WTC11 (cell line): ENCODE results near the gene ARHGAP23. TPM values are rescaled to one million over a fixed set of nuclear protein-coding genes. Genes with fewer than 3 reads are reported as not detected.

Source experiments
- AR ChIP-seq: fragments of 250-450 bp; sonication (Bioruptor Pico); IDR thresholded peaks from 2 replicates; pipeline ENCODE4 v1.9.0; 2021; ENCODE audit warnings: mild to moderate bottlenecking
- CBFB ChIP-seq: sonication (generic); formaldehyde crosslinking; IDR thresholded peaks from 2 replicates; pipeline ENCODE4 v1.8.1; 2022; ENCODE audit warnings: mild to moderate bottlenecking, low read depth, missing genetic modification reagents
- CREB1 ChIP-seq: sonication (generic); formaldehyde crosslinking; IDR thresholded peaks from 2 replicates; pipeline ENCODE4 v1.8.0; 2023; ENCODE audit warnings: mild to moderate bottlenecking, missing genetic modification reagents
- E2F5 ChIP-seq: sonication (generic); formaldehyde crosslinking; IDR thresholded peaks from 2 replicates; pipeline ENCODE4 v1.8.1; 2022; ENCODE audit warnings: mild to moderate bottlenecking, moderate library complexity, missing genetic modification reagents
- ETV6 ChIP-seq: sonication (generic); formaldehyde crosslinking; IDR thresholded peaks from 2 replicates; pipeline ENCODE4 v1.8.1; 2022; ENCODE audit warnings: mild to moderate bottlenecking, missing genetic modification reagents
- HMGA2 ChIP-seq: fragments of 250-450 bp; sonication (Bioruptor Pico); IDR thresholded peaks from 2 replicates; pipeline ENCODE4 v1.4.0; 2021; ENCODE audit warnings: mild to moderate bottlenecking, moderate library complexity
- NFE2L1 ChIP-seq: sonication (generic); formaldehyde crosslinking; IDR thresholded peaks from 2 replicates; pipeline ENCODE4 v1.8.1; 2023; ENCODE audit warnings: missing genetic modification reagents
- NR3C1 ChIP-seq: sonication (generic); formaldehyde crosslinking; conservative IDR thresholded peaks from 2 replicates; pipeline ENCODE4 v1.8.1; 2023; ENCODE audit warnings: low read depth, mild to moderate bottlenecking, missing genetic modification reagents
- OVOL2 ChIP-seq: fragments of 250-450 bp; sonication (Bioruptor Pico); IDR thresholded peaks from 2 replicates; pipeline ENCODE4 v1.9.0; 2021; ENCODE audit warnings: mild to moderate bottlenecking, borderline replicate concordance
- RORB ChIP-seq: fragments of 250-450 bp; sonication (Bioruptor Pico); IDR thresholded peaks from 2 replicates; pipeline ENCODE4 v1.9.0; 2021; ENCODE audit warnings: mild to moderate bottlenecking
- SOX15 ChIP-seq: fragments of 250-450 bp; sonication (Bioruptor Pico); IDR thresholded peaks from 2 replicates; pipeline ENCODE4 v1.9.0; 2021; ENCODE audit warnings: mild to moderate bottlenecking
- TCF7 ChIP-seq: sonication (generic); formaldehyde crosslinking; IDR thresholded peaks from 2 replicates; pipeline ENCODE4 v1.8.0; 2022; ENCODE audit warnings: mild to moderate bottlenecking, low read depth, missing genetic modification reagents, moderate library complexity
- TEAD1 ChIP-seq: sonication (generic); formaldehyde crosslinking; IDR thresholded peaks from 2 replicates; pipeline ENCODE4 v1.8.0; 2022; ENCODE audit warnings: mild to moderate bottlenecking, missing genetic modification reagents
- ZBTB21 ChIP-seq: sonication (generic); formaldehyde crosslinking; IDR thresholded peaks from 2 replicates; pipeline ENCODE4 v1.8.1; 2023; ENCODE audit warnings: mild to moderate bottlenecking, missing genetic modification reagents, borderline replicate concordance
- ZNF263 ChIP-seq: sonication (generic); formaldehyde crosslinking; IDR thresholded peaks from 2 replicates; pipeline ENCODE4 v1.8.1; 2022; ENCODE audit warnings: low read depth, mild to moderate bottlenecking, moderate library complexity, missing genetic modification reagents
- ZNF281 ChIP-seq: sonication (generic); formaldehyde crosslinking; IDR thresholded peaks from 2 replicates; pipeline ENCODE4 v1.8.0; 2023; ENCODE audit warnings: mild to moderate bottlenecking, missing genetic modification reagents
- ZNF671 ChIP-seq: fragments of 250-450 bp; sonication (Bioruptor Pico); IDR thresholded peaks from 2 replicates; pipeline ENCODE4 v1.8.0; 2021; ENCODE audit warnings: mild to moderate bottlenecking
- total RNA-seq: library from RNA; stranded (reverse); gene quantifications from 3 replicates; pipeline ENCODE4 v1.2.3, GENCODE V29; 2021
- TF ChIP-seq, protein P1 (sequence below): sonication (generic); formaldehyde crosslinking; IDR thresholded peaks from 2 replicates; pipeline ENCODE4 v1.8.1; 2023; ENCODE audit warnings: mild to moderate bottlenecking, missing genetic modification reagents
- TF ChIP-seq, protein P2 (sequence below): sonication (generic); formaldehyde crosslinking; IDR thresholded peaks from 2 replicates; pipeline ENCODE4 v1.8.0; 2022; ENCODE audit warnings: missing genetic modification reagents
- TF ChIP-seq, protein P3 (sequence below): sonication (generic); formaldehyde crosslinking; IDR thresholded peaks from 2 replicates; pipeline ENCODE4 v1.8.1; 2023; ENCODE audit warnings: mild to moderate bottlenecking, missing genetic modification reagents, moderate library complexity
- TF ChIP-seq, protein P4 (sequence below): sonication (generic); formaldehyde crosslinking; conservative IDR thresholded peaks from 2 replicates; pipeline ENCODE4 v1.8.1; 2022; ENCODE audit warnings: mild to moderate bottlenecking, missing genetic modification reagents

The ARHGAP23 gene
- total RNA-seq, 1 experiment from 2014 or later = 66.0 TPM

DNA sequence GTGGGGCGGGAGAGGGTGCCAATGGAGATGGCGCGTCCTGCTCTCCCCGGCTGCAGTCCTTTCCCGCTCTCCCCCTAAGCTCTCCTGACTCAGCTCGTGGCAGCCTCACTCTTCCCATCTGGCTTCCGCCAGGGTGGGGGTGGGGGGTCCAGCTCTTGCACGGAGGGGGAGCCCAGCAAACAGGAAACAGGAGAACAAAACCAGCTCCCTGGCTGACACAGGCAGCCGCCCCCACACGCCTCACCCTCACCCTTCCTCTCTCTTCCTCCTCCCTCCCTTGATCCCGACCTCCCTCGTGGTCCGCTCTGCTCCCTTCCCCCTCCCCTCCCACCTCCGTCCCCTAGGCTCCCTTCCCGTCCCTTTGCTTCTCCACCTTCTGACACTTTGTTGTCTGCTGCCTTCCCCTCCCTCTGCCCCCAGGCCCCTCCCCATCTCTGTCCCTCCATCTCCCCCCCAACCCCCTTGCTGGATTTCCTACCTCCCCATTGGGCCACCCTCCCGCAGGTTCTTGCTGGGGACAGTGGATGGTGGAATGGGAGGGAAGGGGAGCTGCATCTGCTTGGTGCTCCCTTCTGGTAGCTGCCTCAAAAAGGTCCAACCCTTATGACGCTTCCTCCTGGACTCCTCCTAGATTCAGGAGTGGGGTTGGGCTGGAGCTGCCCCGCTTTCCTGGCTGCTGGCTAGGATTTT, 23.7 kb downstream of the ARHGAP23 start (continued):
- TF ChIP-seq E2F5 (peak; percentile 46; the same call in 1 of the 2 replicates), ZNF263 (CRISPR knock-in tag) (peak; percentile 70; the same call in 1 of the 2 replicates), NFE2L1 (CRISPR knock-in tag) (0 out of 2 replicates have a peak, but pooled peaks have one; percentile 46), ZBTB21 (CRISPR knock-in tag) (0 out of 2 replicates have a peak, but pooled peaks have one; percentile 12), TCF7 (CRISPR knock-in tag) (peak; percentile 32; the same call in 1 of the 2 replicates), TEAD1 (CRISPR knock-in tag) (peak; percentile 71; the same call in 1 of the 2 replicates), HMGA2 (no peak), ZNF671 (no peak), ETV6 (peak; percentile 97), NR3C1 (CRISPR knock-in tag) (no peak), ZNF281 (peak; percentile 94), AR (no peak), CREB1 (CRISPR knock-in tag) (peak; percentile 70; the same call in 1 of the 2 replicates), RORB (CRISPR knock-in tag) (no peak), SOX15 (no peak), CBFB (CRISPR knock-in tag) (0 out of 2 replicates have a peak, but pooled peaks have one; percentile 76), OVOL2 (CRISPR knock-in tag) (no peak)
- TF ChIP-seq, protein P1, sequence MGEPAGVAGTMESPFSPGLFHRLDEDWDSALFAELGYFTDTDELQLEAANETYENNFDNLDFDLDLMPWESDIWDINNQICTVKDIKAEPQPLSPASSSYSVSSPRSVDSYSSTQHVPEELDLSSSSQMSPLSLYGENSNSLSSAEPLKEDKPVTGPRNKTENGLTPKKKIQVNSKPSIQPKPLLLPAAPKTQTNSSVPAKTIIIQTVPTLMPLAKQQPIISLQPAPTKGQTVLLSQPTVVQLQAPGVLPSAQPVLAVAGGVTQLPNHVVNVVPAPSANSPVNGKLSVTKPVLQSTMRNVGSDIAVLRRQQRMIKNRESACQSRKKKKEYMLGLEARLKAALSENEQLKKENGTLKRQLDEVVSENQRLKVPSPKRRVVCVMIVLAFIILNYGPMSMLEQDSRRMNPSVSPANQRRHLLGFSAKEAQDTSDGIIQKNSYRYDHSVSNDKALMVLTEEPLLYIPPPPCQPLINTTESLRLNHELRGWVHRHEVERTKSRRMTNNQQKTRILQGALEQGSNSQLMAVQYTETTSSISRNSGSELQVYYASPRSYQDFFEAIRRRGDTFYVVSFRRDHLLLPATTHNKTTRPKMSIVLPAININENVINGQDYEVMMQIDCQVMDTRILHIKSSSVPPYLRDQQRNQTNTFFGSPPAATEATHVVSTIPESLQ (CRISPR knock-in tag) = no peak
- TF ChIP-seq, protein P2, sequence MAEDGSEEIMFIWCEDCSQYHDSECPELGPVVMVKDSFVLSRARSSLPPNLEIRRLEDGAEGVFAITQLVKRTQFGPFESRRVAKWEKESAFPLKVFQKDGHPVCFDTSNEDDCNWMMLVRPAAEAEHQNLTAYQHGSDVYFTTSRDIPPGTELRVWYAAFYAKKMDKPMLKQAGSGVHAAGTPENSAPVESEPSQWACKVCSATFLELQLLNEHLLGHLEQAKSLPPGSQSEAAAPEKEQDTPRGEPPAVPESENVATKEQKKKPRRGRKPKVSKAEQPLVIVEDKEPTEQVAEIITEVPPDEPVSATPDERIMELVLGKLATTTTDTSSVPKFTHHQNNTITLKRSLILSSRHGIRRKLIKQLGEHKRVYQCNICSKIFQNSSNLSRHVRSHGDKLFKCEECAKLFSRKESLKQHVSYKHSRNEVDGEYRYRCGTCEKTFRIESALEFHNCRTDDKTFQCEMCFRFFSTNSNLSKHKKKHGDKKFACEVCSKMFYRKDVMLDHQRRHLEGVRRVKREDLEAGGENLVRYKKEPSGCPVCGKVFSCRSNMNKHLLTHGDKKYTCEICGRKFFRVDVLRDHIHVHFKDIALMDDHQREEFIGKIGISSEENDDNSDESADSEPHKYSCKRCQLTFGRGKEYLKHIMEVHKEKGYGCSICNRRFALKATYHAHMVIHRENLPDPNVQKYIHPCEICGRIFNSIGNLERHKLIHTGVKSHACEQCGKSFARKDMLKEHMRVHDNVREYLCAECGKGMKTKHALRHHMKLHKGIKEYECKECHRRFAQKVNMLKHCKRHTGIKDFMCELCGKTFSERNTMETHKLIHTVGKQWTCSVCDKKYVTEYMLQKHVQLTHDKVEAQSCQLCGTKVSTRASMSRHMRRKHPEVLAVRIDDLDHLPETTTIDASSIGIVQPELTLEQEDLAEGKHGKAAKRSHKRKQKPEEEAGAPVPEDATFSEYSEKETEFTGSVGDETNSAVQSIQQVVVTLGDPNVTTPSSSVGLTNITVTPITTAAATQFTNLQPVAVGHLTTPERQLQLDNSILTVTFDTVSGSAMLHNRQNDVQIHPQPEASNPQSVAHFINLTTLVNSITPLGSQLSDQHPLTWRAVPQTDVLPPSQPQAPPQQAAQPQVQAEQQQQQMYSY (CRISPR knock-in tag) = no peak
- TF ChIP-seq, protein P3, sequence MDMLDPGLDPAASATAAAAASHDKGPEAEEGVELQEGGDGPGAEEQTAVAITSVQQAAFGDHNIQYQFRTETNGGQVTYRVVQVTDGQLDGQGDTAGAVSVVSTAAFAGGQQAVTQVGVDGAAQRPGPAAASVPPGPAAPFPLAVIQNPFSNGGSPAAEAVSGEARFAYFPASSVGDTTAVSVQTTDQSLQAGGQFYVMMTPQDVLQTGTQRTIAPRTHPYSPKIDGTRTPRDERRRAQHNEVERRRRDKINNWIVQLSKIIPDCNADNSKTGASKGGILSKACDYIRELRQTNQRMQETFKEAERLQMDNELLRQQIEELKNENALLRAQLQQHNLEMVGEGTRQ (CRISPR knock-in tag) = peak; percentile 29
- TF ChIP-seq, protein P4, sequence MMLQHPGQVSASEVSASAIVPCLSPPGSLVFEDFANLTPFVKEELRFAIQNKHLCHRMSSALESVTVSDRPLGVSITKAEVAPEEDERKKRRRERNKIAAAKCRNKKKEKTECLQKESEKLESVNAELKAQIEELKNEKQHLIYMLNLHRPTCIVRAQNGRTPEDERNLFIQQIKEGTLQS = no peak
